ENCODE measurements around the gene GBP5.
"Not testable (repeated sequence)": the region's sequence is repeated elsewhere in the genome, so short reads cannot be mapped to it uniquely, and the experiment has no call there.

GBP5 gene, protein sequence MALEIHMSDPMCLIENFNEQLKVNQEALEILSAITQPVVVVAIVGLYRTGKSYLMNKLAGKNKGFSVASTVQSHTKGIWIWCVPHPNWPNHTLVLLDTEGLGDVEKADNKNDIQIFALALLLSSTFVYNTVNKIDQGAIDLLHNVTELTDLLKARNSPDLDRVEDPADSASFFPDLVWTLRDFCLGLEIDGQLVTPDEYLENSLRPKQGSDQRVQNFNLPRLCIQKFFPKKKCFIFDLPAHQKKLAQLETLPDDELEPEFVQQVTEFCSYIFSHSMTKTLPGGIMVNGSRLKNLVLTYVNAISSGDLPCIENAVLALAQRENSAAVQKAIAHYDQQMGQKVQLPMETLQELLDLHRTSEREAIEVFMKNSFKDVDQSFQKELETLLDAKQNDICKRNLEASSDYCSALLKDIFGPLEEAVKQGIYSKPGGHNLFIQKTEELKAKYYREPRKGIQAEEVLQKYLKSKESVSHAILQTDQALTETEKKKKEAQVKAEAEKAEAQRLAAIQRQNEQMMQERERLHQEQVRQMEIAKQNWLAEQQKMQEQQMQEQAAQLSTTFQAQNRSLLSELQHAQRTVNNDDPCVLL

DNA sequence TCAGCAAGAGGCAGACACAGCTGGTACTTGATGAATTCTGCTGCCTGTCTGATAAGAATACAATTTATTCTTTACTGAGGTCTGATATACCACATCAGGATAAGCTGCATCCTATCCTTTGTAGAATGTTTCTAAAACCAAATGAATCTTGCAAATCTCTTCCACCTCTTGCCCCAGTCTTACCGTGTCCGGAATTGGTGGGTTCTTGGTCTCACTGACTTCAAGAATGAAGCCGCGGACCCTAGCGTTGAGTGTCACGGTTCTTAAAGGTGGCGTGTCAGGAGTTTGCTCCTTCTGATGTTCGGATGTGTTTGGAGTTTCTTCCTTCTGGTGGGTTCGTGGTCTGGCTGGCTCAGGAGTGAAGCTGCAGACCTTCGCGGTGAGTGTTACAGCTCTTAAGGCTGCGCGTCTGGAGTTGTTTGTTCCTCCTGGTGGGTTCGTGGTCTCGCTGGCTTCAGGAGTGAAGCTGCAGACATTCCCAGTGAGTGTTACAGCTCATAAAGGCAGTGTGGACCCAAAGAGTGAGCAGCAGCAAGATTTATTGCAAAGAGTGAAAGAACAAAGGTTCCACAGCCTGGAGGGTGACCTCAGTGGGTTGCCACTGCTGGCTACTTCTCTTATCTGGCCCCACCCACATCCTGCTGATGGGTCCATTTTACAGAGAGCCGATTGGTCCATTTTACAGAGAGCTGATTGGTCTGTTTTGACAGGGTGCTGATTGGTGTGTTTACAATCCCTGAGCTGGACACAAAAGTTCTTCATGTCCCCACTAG lies at the start of gene GBP5:
TSS of gene GBP5 (minus strand) at position 592 of the 773 bp plus-strand sequence. CDS start 3,305 bp downstream, outside the sequence.
- in situ Hi-C loops (cut with HindIII; ENCODE audit: low pct_ligation_motif_present, low sequenced_read_pairs); DNase-seq: not testable (repeated sequence)

DNA sequence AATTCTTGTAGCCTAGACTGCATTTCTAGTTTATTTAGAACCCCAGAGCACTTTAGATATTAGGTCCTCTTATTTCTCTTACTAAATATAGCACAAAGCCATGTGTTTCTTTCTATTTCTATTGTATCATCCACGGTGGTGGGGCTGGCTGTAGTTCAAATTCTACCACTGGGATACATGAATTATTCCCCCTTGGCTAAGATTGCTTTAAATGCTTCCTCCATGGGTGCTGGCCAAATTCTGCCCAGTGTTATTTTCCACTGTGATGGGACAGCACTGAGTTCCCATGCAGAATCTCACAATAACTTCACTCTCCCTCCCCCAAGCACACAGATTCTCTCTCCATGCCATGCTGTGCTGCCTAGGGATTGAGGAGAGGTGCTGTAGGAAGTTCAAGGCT lies 49.7 kb upstream of the GBP5 start:
- H3K27ac ChIP-seq, result no peak overlapping the region
- DNase-seq, result no peak
- H3K36me3 ChIP-seq (replicated peaks), result no peaks in the 10 kb centered on the region
- TF ChIP-seq, protein P1, sequence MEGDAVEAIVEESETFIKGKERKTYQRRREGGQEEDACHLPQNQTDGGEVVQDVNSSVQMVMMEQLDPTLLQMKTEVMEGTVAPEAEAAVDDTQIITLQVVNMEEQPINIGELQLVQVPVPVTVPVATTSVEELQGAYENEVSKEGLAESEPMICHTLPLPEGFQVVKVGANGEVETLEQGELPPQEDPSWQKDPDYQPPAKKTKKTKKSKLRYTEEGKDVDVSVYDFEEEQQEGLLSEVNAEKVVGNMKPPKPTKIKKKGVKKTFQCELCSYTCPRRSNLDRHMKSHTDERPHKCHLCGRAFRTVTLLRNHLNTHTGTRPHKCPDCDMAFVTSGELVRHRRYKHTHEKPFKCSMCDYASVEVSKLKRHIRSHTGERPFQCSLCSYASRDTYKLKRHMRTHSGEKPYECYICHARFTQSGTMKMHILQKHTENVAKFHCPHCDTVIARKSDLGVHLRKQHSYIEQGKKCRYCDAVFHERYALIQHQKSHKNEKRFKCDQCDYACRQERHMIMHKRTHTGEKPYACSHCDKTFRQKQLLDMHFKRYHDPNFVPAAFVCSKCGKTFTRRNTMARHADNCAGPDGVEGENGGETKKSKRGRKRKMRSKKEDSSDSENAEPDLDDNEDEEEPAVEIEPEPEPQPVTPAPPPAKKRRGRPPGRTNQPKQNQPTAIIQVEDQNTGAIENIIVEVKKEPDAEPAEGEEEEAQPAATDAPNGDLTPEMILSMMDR (IDR thresholded peaks at IDR 0.05; ENCODE audit: low read depth, low read length, missing control alignments), result no peak
- in situ Hi-C loops (cut with HindIII; ENCODE audit: low pct_ligation_motif_present, low sequenced_read_pairs), result no loop called here
- no peaks in the 10 kb centered on the region for H3K27me3 ChIP-seq (replicated peaks)
- no peak overlapping the region for H3K4me3 ChIP-seq (ENCODE audit: low read depth, low read length)

More for the DNA sequence above, at the start of gene GBP5:
- H3K27me3 ChIP-seq (replicated peaks); H3K27ac ChIP-seq; H3K36me3 ChIP-seq (replicated peaks); H3K4me3 ChIP-seq (ENCODE audit: low read depth, low read length): not testable (repeated sequence)

DNA sequence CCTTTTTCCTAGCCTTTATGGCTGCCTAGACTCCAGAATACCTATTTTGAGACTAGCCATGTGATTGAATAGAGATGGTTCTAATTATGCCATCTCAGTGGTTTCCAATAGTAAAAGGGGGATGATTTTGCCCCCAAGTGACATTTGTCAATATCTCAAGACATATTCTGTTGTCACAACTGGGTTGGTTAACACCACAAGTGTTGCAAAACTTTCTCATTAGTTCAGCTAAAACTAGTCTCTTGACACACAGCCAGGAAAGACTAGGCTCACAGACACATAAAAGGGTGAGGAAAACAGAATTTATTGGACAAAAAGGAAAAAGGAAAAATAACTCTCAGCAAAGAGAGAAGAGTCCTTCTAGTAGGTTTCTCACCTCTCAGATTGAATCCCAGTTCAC lies 39.9 kb upstream of the GBP5 start:
- no peak for DNase-seq
- H3K27me3 ChIP-seq (replicated peaks), result no peaks in the 10 kb centered on the region
- no peak overlapping the region for H3K4me3 ChIP-seq (ENCODE audit: low read depth, low read length)
- H3K27ac ChIP-seq, result no peak overlapping the region
- no peaks in the 10 kb centered on the region for H3K36me3 ChIP-seq (replicated peaks)
- in situ Hi-C loops (cut with HindIII; ENCODE audit: low pct_ligation_motif_present, low sequenced_read_pairs), result no loop called here
- TF ChIP-seq, protein P1 (IDR thresholded peaks at IDR 0.05; ENCODE audit: low read depth, low read length, missing control alignments), result no peak

DNA sequence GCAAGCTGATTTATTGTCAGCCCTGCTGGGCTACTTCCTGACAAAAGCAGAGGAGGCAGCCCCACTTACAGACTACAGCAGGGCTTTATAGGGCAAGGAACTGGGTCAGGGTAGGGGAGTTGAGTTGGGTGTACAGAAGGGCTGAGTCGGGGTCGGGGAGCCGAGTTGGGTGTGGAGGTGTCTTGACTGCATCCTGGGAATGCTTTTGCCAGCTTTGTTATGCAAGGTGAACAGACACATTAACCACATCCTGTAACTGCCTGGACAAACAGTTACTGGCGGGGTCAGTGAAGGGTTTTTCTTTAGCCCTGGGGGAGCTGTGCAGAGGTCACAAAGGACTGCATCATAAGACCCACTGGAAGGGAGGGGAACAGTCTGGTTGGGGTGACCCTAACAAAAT lies 39.1 kb upstream of the GBP5 start:
- Histone ChIP-seq H3K36me3 (replicated peaks) (no peaks in the 10 kb centered on the region), H3K4me3 (ENCODE audit: low read depth, low read length) (no peak overlapping the region), H3K27me3 (replicated peaks) (no peaks in the 10 kb centered on the region), H3K27ac (no peak overlapping the region)
- no peak for DNase-seq
- in situ Hi-C loops (cut with HindIII; ENCODE audit: low pct_ligation_motif_present, low sequenced_read_pairs), result no loop called here
- TF ChIP-seq, protein P1 (IDR thresholded peaks at IDR 0.05; ENCODE audit: low read depth, low read length, missing control alignments), result no peak

DNA sequence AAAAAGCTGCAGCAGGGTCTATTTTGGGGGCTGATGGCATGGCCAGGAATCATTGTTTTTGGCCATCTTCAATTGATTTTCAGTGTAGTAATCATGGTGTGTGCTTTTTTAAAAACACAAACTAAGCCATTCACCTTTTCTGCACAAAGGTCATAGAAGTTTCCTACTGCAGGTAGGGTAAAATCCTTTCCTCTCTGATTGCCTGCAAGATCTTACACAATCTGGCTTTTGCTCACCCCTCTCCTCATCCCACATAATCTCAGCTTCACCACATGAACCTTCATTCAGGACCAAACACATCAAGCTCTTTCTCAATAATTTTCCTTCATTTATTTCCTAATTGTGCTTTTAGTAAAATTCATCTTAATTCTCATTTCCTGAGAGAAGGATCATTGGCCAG lies 38.3 kb upstream of the GBP5 start:
- Histone ChIP-seq H3K36me3 (replicated peaks) (no peaks in the 10 kb centered on the region), H3K4me3 (ENCODE audit: low read depth, low read length) (no peak overlapping the region), H3K27me3 (replicated peaks) (no peaks in the 10 kb centered on the region), H3K27ac (no peak overlapping the region)
- TF ChIP-seq, protein P1 (IDR thresholded peaks at IDR 0.05; ENCODE audit: low read depth, low read length, missing control alignments), result no peak
- in situ Hi-C loops (cut with HindIII; ENCODE audit: low pct_ligation_motif_present, low sequenced_read_pairs), result no loop called here
- no peak for DNase-seq

DNA sequence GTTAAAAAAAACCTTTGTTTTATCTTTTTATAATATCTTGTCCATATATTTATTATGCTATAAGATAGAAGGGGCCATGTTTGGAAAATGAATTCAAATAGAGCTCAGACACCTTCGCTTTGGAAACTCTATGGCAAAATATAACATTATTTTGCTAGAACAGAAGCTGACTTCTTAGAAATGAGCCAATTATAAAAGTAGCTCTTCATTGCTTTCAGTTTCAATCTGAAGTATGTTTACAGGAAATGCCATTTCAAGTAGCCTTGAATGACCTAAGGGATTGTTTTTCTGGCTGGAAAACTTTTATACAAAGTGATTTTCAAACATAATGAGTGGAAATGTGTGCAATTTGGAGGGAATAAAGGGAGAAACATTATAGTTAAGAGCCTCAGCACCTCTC lies 37.8 kb upstream of the GBP5 start:
- H3K27me3 ChIP-seq (replicated peaks), result no peaks in the 10 kb centered on the region
- DNase-seq, result no peak
- H3K27ac ChIP-seq, result no peak overlapping the region
- in situ Hi-C loops (cut with HindIII; ENCODE audit: low pct_ligation_motif_present, low sequenced_read_pairs), result no loop called here
- TF ChIP-seq, protein P1 (IDR thresholded peaks at IDR 0.05; ENCODE audit: low read depth, low read length, missing control alignments), result no peak
- no peak overlapping the region for H3K4me3 ChIP-seq (ENCODE audit: low read depth, low read length)
- no peaks in the 10 kb centered on the region for H3K36me3 ChIP-seq (replicated peaks)
